Caco-2 (cell line): ENCODE data around the gene TRIM9. TPM values are rescaled to one million over a fixed set of nuclear protein-coding genes. Genes with fewer than 3 reads are reported as not detected.

Experiments used
- BruUV-seq: library from RNA; stranded (reverse); fragments of 400-500 nt; replicated peaks from 2 replicates; lab custom pipeline; 2021; lab: Mats Ljungman, UMichigan
- CTCF ChIA-PET: fragments of 300-600 bp; sonication (Branson Sonifier 250); formaldehyde crosslinking; loops from one replicate; lab custom pipeline; 2022; ENCODE audit warnings: antibody characterized with exemption; lab: Charles Lee
- POLR2A ChIA-PET: fragments of 300-600 bp; sonication (Branson Sonifier 250); formaldehyde crosslinking; loops from one replicate; lab custom pipeline; 2022; ENCODE audit warnings: antibody characterized with exemption; lab: Charles Lee
- DNase-seq, 2 experiments: peaks; one replicate each; pipeline versions ENCODE4 v3.0.0 to v3.0.0-alpha.2; 2020 to 2022
- H3K27me3 ChIP-seq: replicated peaks from 2 replicates; pipeline ENCODE4 v1.6.0; 2011; ENCODE audit warnings: low read length; ENCODE audit not compliant: control insufficient read depth, insufficient read depth
- H3K36me3 ChIP-seq: 2 replicates; pipeline ENCODE4 v1.5.1; 2011; ENCODE audit warnings: low read length; ENCODE audit not compliant: control insufficient read depth, insufficient read depth
- H3K4me1 ChIP-seq: fragments of 250-450 bp; sonication (Bioruptor Pico); 2 replicates; pipeline ENCODE4 v1.5.1; 2020; ENCODE audit warnings: mild to moderate bottlenecking
- H3K4me3 ChIP-seq: 2 replicates; pipeline ENCODE4 v1.5.1; 2011; ENCODE audit warnings: low read depth, mild to moderate bottlenecking, control low read depth, low read length
- H3K9me3 ChIP-seq: fragments of 250-450 bp; sonication (Bioruptor Pico); 2 replicates; pipeline ENCODE4 v1.5.1; 2020; ENCODE audit warnings: mild to moderate bottlenecking, moderate library complexity
- H3K27ac Mint-ChIP-seq: one replicate; pipeline ENCODE4 v1.8.0; 2022; ENCODE audit warnings: mixed read lengths; ENCODE audit not compliant: unreplicated experiment
- H3K27me3 Mint-ChIP-seq: one replicate; pipeline ENCODE4 v1.8.0; 2022; ENCODE audit warnings: mixed read lengths; ENCODE audit not compliant: insufficient read depth, unreplicated experiment
- H3K36me3 Mint-ChIP-seq: one replicate; pipeline ENCODE4 v1.8.0; 2022; ENCODE audit warnings: mild to moderate bottlenecking, mixed read lengths; ENCODE audit not compliant: insufficient read depth, unreplicated experiment
- H3K4me1 Mint-ChIP-seq: one replicate; pipeline ENCODE4 v1.8.0; 2022; ENCODE audit warnings: low read depth, mixed read lengths; ENCODE audit not compliant: unreplicated experiment
- H3K4me3 Mint-ChIP-seq: one replicate; pipeline ENCODE4 v1.8.0; 2022; ENCODE audit warnings: mild to moderate bottlenecking, moderate library complexity, mixed read lengths; ENCODE audit not compliant: unreplicated experiment
- H3K9me3 Mint-ChIP-seq: one replicate; pipeline ENCODE4 v1.8.0; 2022; ENCODE audit warnings: mixed read lengths; ENCODE audit not compliant: unreplicated experiment
- CTCF ChIP-seq, 2 experiments: fragments of 200-600 bp in 1 of 2; IDR thresholded peaks; 1 replicate in 1 of 2; 2 replicates in 1 of 2; pipeline versions ENCODE4 v1.5.1 to v1.8.0; 2011 to 2022; ENCODE audit warnings: antibody characterized with exemption in 1 of 2, control low read depth in 1 of 2, inconsistent platforms in 1 of 2, low read depth in 1 of 2, low read length in 1 of 2, mild to moderate bottlenecking in 1 of 2, moderate library complexity in 1 of 2; ENCODE audit not compliant: insufficient read depth in 1 of 2, severe bottlenecking in 1 of 2, unreplicated experiment in 1 of 2
- intact Hi-C: fragments of 100-400 bp; cut with micrococcal nuclease; formaldehyde crosslinking; loops from one replicate; pipeline ENCODE4 v1.10.0; 2022; ENCODE audit not compliant: unreplicated experiment
- total RNA-seq: library from RNA; stranded (reverse); gene quantifications from 2 replicates; pipeline ENCODE4 v1.2.3, GENCODE V29; 2022

The TRIM9 gene
- total RNA-seq, 1 experiment from 2014 or later, result 2.7 TPM

GRCh38 chr14:51035611-51036192, 59.2 kb downstream of the TRIM9 start:
- H3K27me3 Mint-ChIP-seq, result no peaks in the 10 kb centered on the region
- Histone ChIP-seq H3K4me1 (peaks cover 21% of the 10 kb centered on the region), H3K27me3 (no peaks in the 10 kb centered on the region), H3K4me3 (no peak overlapping the region), H3K36me3 (no peaks in the 10 kb centered on the region), H3K9me3 (peaks cover 9% of the 10 kb centered on the region)
- peak; percentile 51 to 61 for DNase-seq
- no peaks in the 10 kb centered on the region for H3K36me3 Mint-ChIP-seq
- intact Hi-C loops, result loop anchor here (1.0 kb wide), 1 partner anchor 60 kb away; the partner anchor contains the start of gene TRIM9
- no peak for TF ChIP-seq CTCF (IDR thresholded peaks at IDR 0.05; ENCODE audit: insufficient read depth in 1 of 2, low read depth in 1 of 2, low read length in 1 of 2, severe bottlenecking in 1 of 2, unreplicated experiment in 1 of 2)
- H3K27ac Mint-ChIP-seq, result peak overlapping the region; percentile 83
- ChIA-PET CTCF (interaction anchor here (0.6 kb wide), 1 partner anchor 173 kb away, joined by 4 read pairs; no protein-coding TSS in a partner anchor), POLR2A (interaction anchor here (0.6 kb wide), 1 partner anchor 61 kb away, joined by 3 read pairs; no protein-coding TSS in a partner anchor)
- no TSS peak for BruUV-seq
- H3K4me1 Mint-ChIP-seq, result no peaks in the 10 kb centered on the region
- H3K4me3 Mint-ChIP-seq, result peak overlapping the region; percentile 41
- no peaks in the 10 kb centered on the region for H3K9me3 Mint-ChIP-seq

GRCh38 chr14:51028851-51029754, 65.8 kb downstream of the TRIM9 start:
- Histone ChIP-seq H3K9me3 (no peaks in the 10 kb centered on the region), H3K27me3 (no peaks in the 10 kb centered on the region), H3K4me3 (no peak overlapping the region), H3K36me3 (no peaks in the 10 kb centered on the region), H3K4me1 (no peaks in the 10 kb centered on the region)
- Mint-ChIP-seq H3K9me3 (no peaks in the 10 kb centered on the region), H3K4me3 (no peak overlapping the region), H3K36me3 (no peaks in the 10 kb centered on the region), H3K27ac (no peak overlapping the region), H3K27me3 (no peaks in the 10 kb centered on the region), H3K4me1 (no peaks in the 10 kb centered on the region)
- intact Hi-C loops, result no loop called here
- CTCF ChIA-PET, result no interaction called here
- DNase-seq, result no peak
- BruUV-seq, result no TSS peak
- POLR2A ChIA-PET, result no interaction called here
- no peak for TF ChIP-seq CTCF (IDR thresholded peaks at IDR 0.05; ENCODE audit: insufficient read depth in 1 of 2, low read depth in 1 of 2, low read length in 1 of 2, severe bottlenecking in 1 of 2, unreplicated experiment in 1 of 2)

GRCh38 chr14:51028361-51028760, 66.5 kb downstream of the TRIM9 start:
- no peaks in the 10 kb centered on the region for H3K36me3 Mint-ChIP-seq
- Histone ChIP-seq H3K27me3 (no peaks in the 10 kb centered on the region), H3K36me3 (no peaks in the 10 kb centered on the region), H3K4me1 (no peaks in the 10 kb centered on the region), H3K4me3 (no peak overlapping the region), H3K9me3 (no peaks in the 10 kb centered on the region)
- ChIA-PET POLR2A (no interaction called here), CTCF (interaction anchor here (0.6 kb wide), 1 partner anchor 39 kb away, joined by 3 read pairs; no protein-coding TSS in a partner anchor)
- no peaks in the 10 kb centered on the region for H3K9me3 Mint-ChIP-seq
- no peaks in the 10 kb centered on the region for H3K27me3 Mint-ChIP-seq
- TF ChIP-seq CTCF (IDR thresholded peaks at IDR 0.05; ENCODE audit: insufficient read depth in 1 of 2, low read depth in 1 of 2, low read length in 1 of 2, severe bottlenecking in 1 of 2, unreplicated experiment in 1 of 2), result no peak
- no peaks in the 10 kb centered on the region for H3K4me1 Mint-ChIP-seq
- intact Hi-C loops, result no loop called here
- no peak overlapping the region for H3K4me3 Mint-ChIP-seq
- no peak for DNase-seq
- no peak overlapping the region for H3K27ac Mint-ChIP-seq
- BruUV-seq, result no TSS peak
